NB4 (cell line): ENCODE measurements around the gene DAW1.

ENCODE experiments used
- DNase-seq: peaks from one replicate; pipeline ENCODE4 v3.0.0; 2010; ENCODE audit warnings: low read depth
- H3K4me3 ChIP-seq: one replicate; pipeline ENCODE4 v1.5.1; 2011; ENCODE audit warnings: mild to moderate bottlenecking, low read depth, low read length, moderate library complexity
- MYC ChIP-seq: IDR thresholded peaks from 2 replicates; pipeline ENCODE4 v1.6.1; 2011; ENCODE audit warnings: low read depth, low read length
- POLR2A ChIP-seq: IDR thresholded peaks from 2 replicates; pipeline ENCODE4 v1.6.1; 2011; ENCODE audit warnings: mild to moderate bottlenecking; ENCODE audit not compliant: insufficient read length; ENCODE audit errors: extremely low read depth
- TF ChIP-seq, protein P1 (sequence below): IDR thresholded peaks from 2 replicates; pipeline ENCODE4 v1.6.1; 2011; ENCODE audit warnings: low read depth, low read length
- TF ChIP-seq, protein P2 (sequence below): IDR thresholded peaks from one replicate; pipeline ENCODE4 v1.5.1; 2012; ENCODE audit warnings: low read depth, low read length

DAW1 gene

DNA sequence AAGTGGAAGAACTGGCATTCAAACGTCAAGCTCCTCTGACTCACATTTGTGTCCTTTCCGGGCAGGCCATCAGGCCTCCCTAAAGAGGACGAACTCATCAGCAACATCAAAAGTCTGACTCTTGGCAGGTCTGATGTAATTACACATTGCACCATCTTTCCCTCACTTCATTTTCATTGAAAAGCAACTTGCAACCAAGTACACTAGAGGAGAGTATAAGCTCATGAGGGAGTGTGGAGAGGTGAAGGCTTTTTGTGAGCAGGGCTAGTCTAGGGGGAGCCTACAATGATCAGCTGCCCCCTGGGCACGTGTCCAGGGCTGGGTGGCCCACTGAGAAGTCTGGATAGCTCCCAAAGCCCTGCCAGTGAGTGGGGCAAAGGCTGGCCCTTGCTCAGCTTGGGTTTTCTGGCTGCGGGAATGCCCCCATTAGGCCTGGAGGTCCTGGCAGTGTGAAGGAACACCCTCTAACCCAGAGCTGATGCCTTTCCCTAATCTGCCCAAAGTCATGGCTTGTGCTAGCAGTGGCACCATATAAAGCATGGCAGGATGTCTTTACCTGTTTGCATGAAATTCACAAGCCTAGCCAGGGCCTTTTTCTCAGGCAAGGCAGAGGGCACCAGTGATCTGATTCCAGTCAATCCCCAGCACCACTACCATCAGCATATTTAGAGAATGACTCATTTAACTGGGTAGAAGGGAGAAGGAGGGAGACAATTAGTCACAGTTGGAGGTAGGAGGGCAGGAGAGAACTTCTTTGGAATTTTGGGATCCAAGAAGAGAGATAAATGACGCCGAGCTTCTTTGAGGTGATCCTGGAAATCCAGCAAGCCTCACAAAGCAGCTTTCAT lies 8.5 kb upstream of the DAW1 start:
- peak; percentile 63 for DNase-seq
- H3K4me3 ChIP-seq = no peak overlapping the region
- TF ChIP-seq, protein P1, sequence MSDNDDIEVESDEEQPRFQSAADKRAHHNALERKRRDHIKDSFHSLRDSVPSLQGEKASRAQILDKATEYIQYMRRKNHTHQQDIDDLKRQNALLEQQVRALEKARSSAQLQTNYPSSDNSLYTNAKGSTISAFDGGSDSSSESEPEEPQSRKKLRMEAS = no peak
- TF ChIP-seq POLR2A (no peak), MYC (no peak)
- TF ChIP-seq, protein P2, sequence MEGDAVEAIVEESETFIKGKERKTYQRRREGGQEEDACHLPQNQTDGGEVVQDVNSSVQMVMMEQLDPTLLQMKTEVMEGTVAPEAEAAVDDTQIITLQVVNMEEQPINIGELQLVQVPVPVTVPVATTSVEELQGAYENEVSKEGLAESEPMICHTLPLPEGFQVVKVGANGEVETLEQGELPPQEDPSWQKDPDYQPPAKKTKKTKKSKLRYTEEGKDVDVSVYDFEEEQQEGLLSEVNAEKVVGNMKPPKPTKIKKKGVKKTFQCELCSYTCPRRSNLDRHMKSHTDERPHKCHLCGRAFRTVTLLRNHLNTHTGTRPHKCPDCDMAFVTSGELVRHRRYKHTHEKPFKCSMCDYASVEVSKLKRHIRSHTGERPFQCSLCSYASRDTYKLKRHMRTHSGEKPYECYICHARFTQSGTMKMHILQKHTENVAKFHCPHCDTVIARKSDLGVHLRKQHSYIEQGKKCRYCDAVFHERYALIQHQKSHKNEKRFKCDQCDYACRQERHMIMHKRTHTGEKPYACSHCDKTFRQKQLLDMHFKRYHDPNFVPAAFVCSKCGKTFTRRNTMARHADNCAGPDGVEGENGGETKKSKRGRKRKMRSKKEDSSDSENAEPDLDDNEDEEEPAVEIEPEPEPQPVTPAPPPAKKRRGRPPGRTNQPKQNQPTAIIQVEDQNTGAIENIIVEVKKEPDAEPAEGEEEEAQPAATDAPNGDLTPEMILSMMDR = no peak

DNA sequence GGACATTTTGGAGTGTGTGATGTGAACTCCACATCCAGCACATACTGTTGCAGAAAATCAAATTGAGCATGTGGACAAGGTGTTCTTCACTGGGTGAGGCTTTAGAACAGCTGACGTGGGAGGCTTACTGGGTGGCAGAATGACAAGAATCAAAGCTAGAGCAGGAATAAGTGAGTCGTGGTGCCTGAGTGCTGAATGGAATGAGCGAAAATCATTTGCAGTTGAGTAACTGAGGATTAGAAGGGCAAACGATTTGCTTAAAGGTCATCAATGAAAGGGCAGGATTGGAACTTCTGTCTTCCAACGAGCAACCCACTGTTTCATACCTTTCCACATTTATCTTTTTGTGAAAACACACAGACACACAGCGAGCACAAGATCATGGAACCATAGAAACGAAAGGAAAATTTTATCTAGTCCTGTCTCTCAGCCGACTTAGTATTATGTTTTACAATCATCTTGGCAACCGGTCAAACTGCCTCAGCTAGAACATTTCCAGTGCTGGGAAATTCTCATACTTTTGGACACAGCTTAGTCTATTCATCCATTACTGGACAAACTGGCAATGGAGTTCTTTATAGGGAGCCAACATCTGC lies 7.2 kb upstream of the DAW1 start:
- TF ChIP-seq, protein P1 = no peak
- TF ChIP-seq MYC (no peak), POLR2A (no peak)
- TF ChIP-seq, protein P2 = no peak
- DNase-seq = no peak

DNA sequence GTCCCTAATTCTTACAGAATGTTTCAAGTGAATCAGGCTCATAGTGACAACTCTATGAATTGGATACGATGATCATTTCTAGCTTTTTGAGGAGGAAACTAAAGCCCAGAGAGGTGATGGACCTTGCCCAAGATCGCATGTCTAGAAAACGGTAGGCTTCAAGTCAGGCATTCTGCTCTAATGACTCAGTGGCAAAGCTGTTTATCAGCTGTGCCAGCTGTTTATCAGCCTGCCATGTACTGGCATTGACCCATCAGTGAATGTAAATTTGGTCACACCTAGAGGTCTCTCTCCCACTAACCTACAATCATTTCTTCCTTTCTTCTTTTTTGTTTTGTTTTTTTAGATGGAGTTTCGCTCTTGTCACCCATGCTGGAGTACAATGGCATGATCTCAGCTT lies 6.1 kb upstream of the DAW1 start:
- H3K4me3 ChIP-seq = no peak overlapping the region
- DNase-seq = no peak
- TF ChIP-seq, protein P1 = no peak
- TF ChIP-seq, protein P2 = no peak
- no peak for TF ChIP-seq POLR2A
- no peak for TF ChIP-seq MYC

More for the DNA sequence above, 7.2 kb upstream of the DAW1 start:
- no peak overlapping the region for H3K4me3 ChIP-seq

DNA sequence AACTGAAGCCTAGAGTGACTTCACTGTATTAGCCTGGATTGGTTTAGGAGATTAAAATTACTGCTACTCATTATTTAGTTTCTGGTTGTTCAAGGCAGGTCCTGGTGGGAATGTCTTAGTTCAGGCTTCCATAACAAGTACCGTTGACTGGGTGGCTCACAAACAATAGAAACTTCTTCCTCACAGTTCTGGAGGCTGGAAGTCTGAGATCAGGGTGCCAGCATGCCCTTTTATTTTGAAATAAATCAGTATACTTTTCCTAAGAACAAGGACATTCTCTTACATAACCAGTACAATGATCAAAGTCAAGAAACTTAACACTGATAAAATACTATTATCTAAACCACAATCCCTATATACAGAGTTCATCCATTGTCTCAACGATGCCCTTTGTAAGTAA lies 4.0 kb upstream of the DAW1 start:
- DNase-seq = no peak

DNA sequence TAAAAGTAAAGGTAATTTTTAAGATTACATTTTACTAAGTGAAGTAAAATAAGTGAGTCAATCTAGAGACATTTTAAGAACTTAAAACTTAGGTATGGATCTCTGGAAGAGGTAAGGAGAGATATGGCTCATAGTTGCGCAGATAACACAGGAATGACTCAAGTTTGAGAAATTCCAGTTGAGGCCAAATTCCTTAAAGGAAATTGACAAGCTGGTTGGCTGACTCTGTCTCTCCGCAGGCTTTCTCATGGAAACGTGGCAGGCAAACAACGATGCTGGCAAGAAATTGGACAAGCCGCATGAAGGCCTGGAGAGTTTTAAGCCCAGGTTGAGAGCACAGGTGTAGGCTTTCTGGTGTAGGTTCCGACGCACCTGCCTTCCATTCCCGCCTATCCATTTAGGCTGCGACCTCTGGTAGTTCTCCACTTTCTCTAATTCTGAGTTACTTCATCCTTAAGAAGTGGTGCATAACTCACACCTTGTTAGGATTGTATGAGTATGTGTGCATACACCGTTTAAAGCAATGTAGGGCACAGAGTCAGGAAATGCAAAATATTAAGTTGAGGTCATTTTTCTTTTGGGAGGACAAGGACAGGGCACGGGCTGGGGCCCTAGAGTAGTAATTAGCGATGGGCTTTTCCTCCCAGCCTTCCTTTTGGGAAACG lies 589 bp upstream of the DAW1 start:
- no peak for DNase-seq
- TF ChIP-seq, protein P1 = no peak
- TF ChIP-seq POLR2A = no peak
- TF ChIP-seq, protein P2 = no peak
- TF ChIP-seq MYC = no peak
- H3K4me3 ChIP-seq = no peak overlapping the region

More for the DNA sequence above, 4.0 kb upstream of the DAW1 start:
- TF ChIP-seq, protein P2 = no peak
- TF ChIP-seq, protein P1 = no peak
- no peak for TF ChIP-seq MYC
- TF ChIP-seq POLR2A = no peak
- no peak overlapping the region for H3K4me3 ChIP-seq
